Tibial artery (tissue), 4 donors: ENCODE measurements around the gene NUP133.
"Not testable (repeated sequence)": the region's sequence is repeated elsewhere in the genome, so short reads cannot be mapped to it uniquely, and the experiment has no call there.

ENCODE experiments used
- DNase-seq, 2 donors: peaks; one replicate each; pipeline ENCODE4 v3.0.0-alpha.2; 2019
- H3K27ac ChIP-seq, 2 donors: fragments of 200-600 bp; sonication (generic) in 1 of 2; 1 replicate in 1 of 2; 2 replicates in 1 of 2; pipeline ENCODE4 v1.5.1; 2018 to 2019; ENCODE audit warnings: mild to moderate bottlenecking in 1 of 2
- H3K27me3 ChIP-seq, 2 donors: fragments of 200-600 bp; sonication (generic) in 1 of 2; one replicate each; pipeline versions ENCODE4 v1.5.1 to v1.6.0; 2016 to 2019
- H3K36me3 ChIP-seq, 3 donors: fragments of 200-600 bp; sonication (generic) in 2 of 3; one replicate each; pipeline ENCODE4 v1.5.1; 2016 to 2019; ENCODE audit warnings: mild to moderate bottlenecking in 2 of 3
- H3K4me1 ChIP-seq, 4 donors: fragments of 200-600 bp; sonication (generic) in 2 of 4; 1 replicate in 3 of 4; 2 replicates in 1 of 4; pipeline ENCODE4 v1.5.1; 2016 to 2019
- H3K4me3 ChIP-seq, 2 donors: fragments of 200-600 bp; sonication (generic) in 1 of 2; 1 replicate in 1 of 2; 2 replicates in 1 of 2; pipeline ENCODE4 v1.5.1; 2018 to 2019; ENCODE audit warnings: mild to moderate bottlenecking in 2 of 2
- H3K9me3 ChIP-seq, 3 donors: fragments of 200-600 bp; sonication (generic) in 1 of 3; one replicate each; pipeline ENCODE4 v1.5.1; 2016 to 2019
- intact Hi-C: fragments of 100-400 bp; cut with DNase I; formaldehyde crosslinking; loops from one replicate; pipeline ENCODE4 v1.15.0; 2023; ENCODE audit warnings: low total_unique reads
- TF ChIP-seq, protein P1 (sequence below), 2 experiments: fragments of 200-600 bp in 1 of 2; fragments of 450-650 bp in 1 of 2; IDR thresholded peaks; one replicate each; pipeline ENCODE4 v1.5.1; 2017 to 2019; ENCODE audit warnings: antibody characterized with exemption in 2 of 2, mild to moderate bottlenecking in 1 of 2, moderate library complexity in 1 of 2

NUP133 gene

GRCh38 chr1:229526695-229527094 is 18.6 kb upstream of the NUP133 start:
- Histone ChIP-seq H3K4me1 (peaks cover 0 to 12% (median 5%) of the 10 kb centered on the region in 4 donors), H3K36me3 (peaks cover 55 to 89% (median 78%) of the 10 kb centered on the region in 3 donors), H3K27me3 (no peaks in the 10 kb centered on the region)

DNA sequence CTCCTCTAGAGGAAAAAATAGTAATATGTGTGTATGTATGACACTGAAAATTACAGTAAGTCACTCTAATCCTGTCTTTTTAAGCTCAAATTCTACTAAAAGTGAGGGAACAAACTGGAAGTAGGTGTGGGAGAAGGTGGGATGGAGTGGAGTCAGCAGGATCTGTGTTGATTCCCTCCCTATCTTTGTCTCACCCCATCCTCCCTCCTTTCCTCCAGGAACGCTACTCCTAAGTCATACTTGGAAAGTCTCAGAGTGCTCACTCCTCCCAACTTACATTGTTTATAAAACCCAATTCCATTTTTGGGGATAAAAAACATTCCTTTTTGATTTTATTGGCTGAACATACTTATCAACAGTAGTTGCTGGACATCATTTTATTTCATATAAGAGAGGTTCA is 14.9 kb upstream of the NUP133 start:
- no peaks in the 10 kb centered on the region for H3K9me3 ChIP-seq
- H3K27me3 ChIP-seq = no peaks in the 10 kb centered on the region
- peak overlapping the region; percentile 31 to 43 for H3K27ac ChIP-seq
- H3K4me3 ChIP-seq = no peak overlapping the region
- DNase-seq = no peak
- intact Hi-C loops = no loop called here
- TF ChIP-seq, protein P1, sequence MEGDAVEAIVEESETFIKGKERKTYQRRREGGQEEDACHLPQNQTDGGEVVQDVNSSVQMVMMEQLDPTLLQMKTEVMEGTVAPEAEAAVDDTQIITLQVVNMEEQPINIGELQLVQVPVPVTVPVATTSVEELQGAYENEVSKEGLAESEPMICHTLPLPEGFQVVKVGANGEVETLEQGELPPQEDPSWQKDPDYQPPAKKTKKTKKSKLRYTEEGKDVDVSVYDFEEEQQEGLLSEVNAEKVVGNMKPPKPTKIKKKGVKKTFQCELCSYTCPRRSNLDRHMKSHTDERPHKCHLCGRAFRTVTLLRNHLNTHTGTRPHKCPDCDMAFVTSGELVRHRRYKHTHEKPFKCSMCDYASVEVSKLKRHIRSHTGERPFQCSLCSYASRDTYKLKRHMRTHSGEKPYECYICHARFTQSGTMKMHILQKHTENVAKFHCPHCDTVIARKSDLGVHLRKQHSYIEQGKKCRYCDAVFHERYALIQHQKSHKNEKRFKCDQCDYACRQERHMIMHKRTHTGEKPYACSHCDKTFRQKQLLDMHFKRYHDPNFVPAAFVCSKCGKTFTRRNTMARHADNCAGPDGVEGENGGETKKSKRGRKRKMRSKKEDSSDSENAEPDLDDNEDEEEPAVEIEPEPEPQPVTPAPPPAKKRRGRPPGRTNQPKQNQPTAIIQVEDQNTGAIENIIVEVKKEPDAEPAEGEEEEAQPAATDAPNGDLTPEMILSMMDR (IDR thresholded peaks at IDR 0.05) = no peak
- peaks cover 0 to 12% (median 5%) of the 10 kb centered on the region in 4 donors for H3K4me1 ChIP-seq
- H3K36me3 ChIP-seq = peaks cover 42 to 87% (median 66%) of the 10 kb centered on the region in 3 donors

More at GRCh38 chr1:229526695-229527094, 18.6 kb upstream of the NUP133 start:
- no peak overlapping the region for H3K27ac ChIP-seq
- no peaks in the 10 kb centered on the region for H3K9me3 ChIP-seq
- DNase-seq = no peak
- H3K4me3 ChIP-seq = no peak overlapping the region
- TF ChIP-seq, protein P1 (IDR thresholded peaks at IDR 0.05) = no peak
- intact Hi-C loops = no loop called here

GRCh38 chr1:229514578-229515275 is 6.6 kb upstream of the NUP133 start:
- Histone ChIP-seq H3K27me3 (no peaks in the 10 kb centered on the region), H3K9me3 (no peaks in the 10 kb centered on the region), H3K4me1 (peaks cover 0 to 4% (median 2%) of the 10 kb centered on the region in 4 donors), H3K36me3 (peaks cover 18 to 27% (median 22%) of the 10 kb centered on the region in 3 donors), H3K27ac (no peak overlapping the region), H3K4me3 (no peak overlapping the region)
- intact Hi-C loops = no loop called here
- peak; percentile 70 to 78 for DNase-seq
- TF ChIP-seq, protein P1 (IDR thresholded peaks at IDR 0.05) = peak; percentile 65 to 81

GRCh38 chr1:229511625-229512024 is 3.5 kb upstream of the NUP133 start:
- H3K9me3 ChIP-seq, H3K36me3 ChIP-seq, H3K27me3 ChIP-seq, intact Hi-C loops, H3K27ac ChIP-seq, DNase-seq, H3K4me3 ChIP-seq: not testable (repeated sequence)
- H3K4me1 ChIP-seq = peaks cover 0 to 21% (median 15%) of the 10 kb centered on the region in 4 donors

DNA sequence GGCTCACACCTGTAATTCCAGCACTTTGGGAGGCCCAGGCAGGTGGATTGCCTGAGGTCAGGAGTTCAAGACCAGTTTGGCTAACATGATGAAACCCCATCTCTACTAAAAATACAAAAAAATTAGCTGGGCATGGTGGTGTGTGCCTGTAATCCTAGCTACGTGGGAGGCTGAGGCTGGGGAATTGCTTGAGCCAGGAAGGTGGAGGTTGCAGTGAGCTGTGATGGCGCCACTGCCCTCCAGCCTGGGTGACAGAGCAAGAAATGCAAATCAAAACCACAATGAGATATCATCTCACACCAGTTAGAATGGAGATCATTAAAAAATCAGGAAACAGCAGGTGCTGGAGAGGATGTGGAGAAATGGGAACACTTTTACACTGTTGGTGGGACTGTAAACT is 3.1 kb upstream of the NUP133 start:
- H3K4me3 ChIP-seq, H3K27ac ChIP-seq, intact Hi-C loops, H3K36me3 ChIP-seq, H3K9me3 ChIP-seq, DNase-seq, H3K27me3 ChIP-seq: not testable (repeated sequence)
- peaks cover 0 to 25% (median 18%) of the 10 kb centered on the region in 4 donors for H3K4me1 ChIP-seq

DNA sequence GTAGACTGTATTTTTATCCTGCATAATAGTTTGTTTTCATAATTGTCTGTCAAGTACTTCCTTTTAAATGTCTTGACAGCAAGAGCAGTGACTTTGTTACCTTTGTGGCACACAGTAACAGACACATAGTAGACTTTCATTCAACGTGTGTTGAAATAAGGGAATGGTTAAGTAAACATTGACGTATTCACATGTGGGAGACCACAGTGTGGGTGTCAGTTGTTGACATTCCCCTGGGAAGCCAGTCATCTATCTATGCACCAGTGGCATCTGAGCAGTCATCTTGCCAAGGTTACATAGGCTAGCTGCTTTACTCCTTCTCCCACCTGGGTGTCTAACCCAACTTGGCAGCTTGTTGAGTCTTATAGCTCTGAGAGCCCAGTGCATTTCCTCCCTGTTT is 1.4 kb upstream of the NUP133 start:
- Histone ChIP-seq H3K36me3 (peaks cover 0 to 6% (median 5%) of the 10 kb centered on the region in 3 donors), H3K9me3 (no peaks in the 10 kb centered on the region), H3K27ac (no peak overlapping the region), H3K27me3 (no peaks in the 10 kb centered on the region), H3K4me3 (no peak overlapping the region), H3K4me1 (peaks cover 0 to 31% (median 18%) of the 10 kb centered on the region in 4 donors)
- no peak for DNase-seq
- TF ChIP-seq, protein P1 (IDR thresholded peaks at IDR 0.05) = no peak
- intact Hi-C loops = loop anchor here (10.0 kb wide), 1 partner anchor 1425 kb away; the partner anchor contains the start of gene ARF1
